AG09319 (cell line): ENCODE data around the gene USPL1.

Experiments
- DNase-seq: peaks from one replicate; pipeline ENCODE4 v3.0.0-alpha.2; 2010; ENCODE audit warnings: low read depth; ENCODE audit errors: extremely low read depth
- TF ChIP-seq, protein P1 (sequence below): IDR thresholded peaks from 2 replicates; pipeline ENCODE4 v1.5.1; 2011; ENCODE audit warnings: low read depth, mild to moderate bottlenecking, inconsistent platforms, low read length, moderate library complexity

USPL1 gene

DNA sequence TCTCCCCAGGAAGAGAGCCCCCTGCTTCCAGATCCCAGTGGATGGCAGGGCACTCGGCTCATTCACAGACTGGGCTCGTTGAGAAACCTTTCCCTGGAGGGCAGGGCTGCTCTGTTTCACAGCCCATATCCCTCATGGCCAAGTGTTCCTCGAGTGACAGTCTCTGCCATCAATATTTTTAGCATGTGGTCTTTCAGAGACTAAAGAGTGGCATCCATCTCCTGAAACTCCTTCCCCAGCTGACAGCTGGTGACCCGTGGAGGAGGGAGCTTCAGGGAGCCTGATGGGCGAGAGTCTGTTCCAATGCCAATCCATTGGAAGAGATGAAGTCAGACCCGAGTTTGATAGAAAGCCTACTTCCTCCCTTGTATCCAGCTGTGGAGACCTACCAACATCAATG, 86.9 kb downstream of the USPL1 start:
- DNase-seq, result no peak
- TF ChIP-seq, protein P1, sequence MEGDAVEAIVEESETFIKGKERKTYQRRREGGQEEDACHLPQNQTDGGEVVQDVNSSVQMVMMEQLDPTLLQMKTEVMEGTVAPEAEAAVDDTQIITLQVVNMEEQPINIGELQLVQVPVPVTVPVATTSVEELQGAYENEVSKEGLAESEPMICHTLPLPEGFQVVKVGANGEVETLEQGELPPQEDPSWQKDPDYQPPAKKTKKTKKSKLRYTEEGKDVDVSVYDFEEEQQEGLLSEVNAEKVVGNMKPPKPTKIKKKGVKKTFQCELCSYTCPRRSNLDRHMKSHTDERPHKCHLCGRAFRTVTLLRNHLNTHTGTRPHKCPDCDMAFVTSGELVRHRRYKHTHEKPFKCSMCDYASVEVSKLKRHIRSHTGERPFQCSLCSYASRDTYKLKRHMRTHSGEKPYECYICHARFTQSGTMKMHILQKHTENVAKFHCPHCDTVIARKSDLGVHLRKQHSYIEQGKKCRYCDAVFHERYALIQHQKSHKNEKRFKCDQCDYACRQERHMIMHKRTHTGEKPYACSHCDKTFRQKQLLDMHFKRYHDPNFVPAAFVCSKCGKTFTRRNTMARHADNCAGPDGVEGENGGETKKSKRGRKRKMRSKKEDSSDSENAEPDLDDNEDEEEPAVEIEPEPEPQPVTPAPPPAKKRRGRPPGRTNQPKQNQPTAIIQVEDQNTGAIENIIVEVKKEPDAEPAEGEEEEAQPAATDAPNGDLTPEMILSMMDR, result no peak

DNA sequence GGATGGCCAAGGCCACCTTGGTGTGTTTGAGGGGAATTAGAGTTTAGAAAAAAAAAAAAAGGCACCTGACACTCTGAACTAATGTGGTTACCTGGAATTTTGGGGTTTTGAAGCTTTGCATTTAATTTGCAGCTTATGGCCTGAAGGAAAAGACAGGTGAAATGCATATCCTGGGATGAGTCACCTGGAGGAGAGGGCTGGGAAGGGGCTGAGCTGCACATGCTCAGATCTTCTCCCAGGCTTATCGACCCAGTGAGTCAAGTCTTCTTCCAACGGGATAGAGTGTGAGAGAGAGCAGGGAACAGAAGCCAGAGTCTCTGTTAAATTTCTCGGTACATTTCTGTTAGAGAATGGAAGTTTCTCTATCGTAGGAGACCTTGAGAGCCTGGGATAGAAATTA, 88.0 kb downstream of the USPL1 start:
- TF ChIP-seq, protein P1, result no peak
- DNase-seq, result no peak

DNA sequence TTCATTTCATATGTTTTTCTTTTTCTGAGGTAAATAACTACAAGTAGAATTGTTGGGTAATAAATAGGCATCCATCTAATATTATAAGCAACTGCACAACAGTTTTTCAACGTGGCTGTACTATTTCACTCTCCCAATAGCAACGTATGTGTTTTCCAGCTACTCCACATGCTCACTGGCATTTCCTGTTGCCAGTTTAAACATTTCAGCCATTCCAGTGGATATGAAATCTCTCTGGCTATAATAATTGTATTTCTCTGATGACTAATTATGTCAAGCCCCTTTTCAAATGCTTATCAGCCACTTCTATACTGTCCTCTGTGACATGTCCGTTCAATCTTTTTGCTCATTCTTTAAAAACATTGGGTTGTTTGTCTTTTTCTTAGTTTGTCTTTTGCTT, 90.8 kb downstream of the USPL1 start:
- peak; percentile 5 for DNase-seq
- TF ChIP-seq, protein P1, result no peak
